Measurements from ENCODE around the gene COL20A1. TPM values are rescaled to one million over a fixed set of nuclear protein-coding genes. Genes with fewer than 3 reads are reported as not detected.

COL20A1 gene
- total RNA-seq, 1 donor from 2014 or later = not detected

DNA sequence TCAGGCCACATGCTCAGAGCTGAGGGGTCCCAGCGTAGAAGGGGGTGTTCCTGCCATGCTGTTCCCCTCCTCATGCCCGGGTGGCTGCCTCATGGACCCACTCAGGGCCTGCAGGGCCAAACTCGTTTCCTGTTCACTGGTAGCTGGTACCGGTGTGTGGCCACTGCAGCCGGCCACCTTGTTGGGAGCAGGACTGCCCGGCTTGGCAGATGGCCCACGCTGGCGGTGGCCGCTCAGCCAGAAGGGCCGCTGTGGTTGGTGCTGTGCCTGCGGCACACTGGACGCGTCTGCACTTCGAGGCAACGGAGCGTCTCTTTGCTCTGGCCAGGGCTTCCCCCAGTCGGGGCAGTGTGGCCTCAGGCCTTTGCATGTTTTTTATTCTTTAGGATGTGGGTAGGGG lies 10.0 kb upstream of the COL20A1 start:
- DNase-seq (no peak), ATAC-seq (no peak)
- no peaks in the 10 kb centered on the region for H3K27me3 ChIP-seq
- H3K9me3 ChIP-seq = no peaks in the 10 kb centered on the region
- H3K4me1 ChIP-seq = no peaks in the 10 kb centered on the region
- no peak overlapping the region for H3K27ac ChIP-seq
- intact Hi-C loops (cut with DNase I) = no loop called here
- no peak overlapping the region for H3K4me3 ChIP-seq
- no peak for TF ChIP-seq CTCF (IDR thresholded peaks at IDR 0.05)
- H3K36me3 ChIP-seq = peaks cover 69% of the 10 kb centered on the region

- Histone ChIP-seq H3K9me3 (no peaks in the 10 kb centered on the region), H3K27ac (no peak overlapping the region), H3K4me1 (no peaks in the 10 kb centered on the region), H3K27me3 (no peaks in the 10 kb centered on the region), H3K36me3 (peaks cover 70% of the 10 kb centered on the region), H3K4me3 (no peak overlapping the region)
- ATAC-seq (no peak), DNase-seq (no peak)
- TF ChIP-seq CTCF (IDR thresholded peaks at IDR 0.05) = no peak
- intact Hi-C loops (cut with DNase I) = no loop called here
Measured at GRCh38 chr20:63283397-63284082, 9.4 kb upstream of the COL20A1 start.

DNA sequence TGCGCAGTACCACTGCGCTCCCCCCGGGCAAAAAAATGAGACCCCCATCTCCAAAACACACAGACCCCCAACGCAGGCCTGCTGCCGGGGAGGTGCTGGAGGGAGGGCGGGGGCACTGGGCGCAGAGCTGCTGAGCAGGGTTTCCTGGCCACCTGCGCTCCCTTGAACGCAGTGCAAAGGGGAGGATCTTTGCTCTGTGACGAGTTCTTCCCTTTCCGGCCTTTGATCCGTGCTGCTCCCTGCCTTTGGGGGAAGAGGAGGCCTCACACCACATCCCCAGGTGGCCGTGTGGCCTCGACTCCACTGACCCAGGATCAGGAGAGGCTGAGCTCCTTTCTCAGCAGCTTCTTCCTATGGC lies 8.9 kb upstream of the COL20A1 start:
- no peak overlapping the region for H3K4me3 ChIP-seq
- DNase-seq (no peak), ATAC-seq (no peak)
- TF ChIP-seq CTCF (IDR thresholded peaks at IDR 0.05) = no peak
- no peaks in the 10 kb centered on the region for H3K27me3 ChIP-seq
- no peak overlapping the region for H3K27ac ChIP-seq
- H3K36me3 ChIP-seq = peaks cover 66% of the 10 kb centered on the region
- no peaks in the 10 kb centered on the region for H3K9me3 ChIP-seq
- intact Hi-C loops (cut with DNase I) = no loop called here
- no peaks in the 10 kb centered on the region for H3K4me1 ChIP-seq

- Histone ChIP-seq H3K36me3 (peaks cover 61% of the 10 kb centered on the region), H3K27ac (no peak overlapping the region), H3K4me3 (no peak overlapping the region), H3K27me3 (no peaks in the 10 kb centered on the region), H3K4me1 (no peaks in the 10 kb centered on the region), H3K9me3 (no peaks in the 10 kb centered on the region)
- no peak for TF ChIP-seq CTCF (IDR thresholded peaks at IDR 0.05)
- ATAC-seq (no peak), DNase-seq (no peak)
- intact Hi-C loops (cut with DNase I) = no loop called here
Measured at GRCh38 chr20:63284544-63284949, 8.4 kb upstream of the COL20A1 start.

GRCh38 chr20:63284981-63285524 lies 7.9 kb upstream of the COL20A1 start:
- no peaks in the 10 kb centered on the region for H3K4me1 ChIP-seq
- DNase-seq (no peak), ATAC-seq (no peak)
- H3K27ac ChIP-seq = no peak overlapping the region
- H3K36me3 ChIP-seq = peaks cover 56% of the 10 kb centered on the region
- TF ChIP-seq CTCF (IDR thresholded peaks at IDR 0.05) = no peak
- H3K27me3 ChIP-seq = no peaks in the 10 kb centered on the region
- no peak overlapping the region for H3K4me3 ChIP-seq
- intact Hi-C loops (cut with DNase I) = no loop called here
- no peaks in the 10 kb centered on the region for H3K9me3 ChIP-seq
